ENCODE measurements around the gene PFN2. TPM values are rescaled to one million over a fixed set of nuclear protein-coding genes. Genes with fewer than 3 reads are reported as not detected.
"Not testable (repeated sequence)": the region's sequence is repeated elsewhere in the genome, so short reads cannot be mapped to it uniquely, and the experiment has no call there.

The PFN2 gene
- total RNA-seq, 2 experiments from 2014 or later, result 4.3 to 5.4 TPM

GRCh38 chr3:149958171-149958796 is 12.4 kb downstream of the PFN2 start:
- POLR2A ChIA-PET, result no interaction called here
- ATAC-seq (ENCODE audit: low read depth) (no peak), DNase-seq (no peak)
- Mint-ChIP-seq H3K27ac (no peak overlapping the region), H3K4me3 (no peak overlapping the region), H3K9me3 (no peaks in the 10 kb centered on the region), H3K4me1 (peaks cover 9% of the 10 kb centered on the region), H3K36me3 (peaks cover 4% of the 10 kb centered on the region), H3K27me3 (no peaks in the 10 kb centered on the region)

- Mint-ChIP-seq H3K9me3 (no peaks in the 10 kb centered on the region), H3K27me3 (no peaks in the 10 kb centered on the region), H3K4me1 (peaks cover 9% of the 10 kb centered on the region), H3K4me3 (no peak overlapping the region), H3K36me3 (peaks cover 4% of the 10 kb centered on the region), H3K27ac (no peak overlapping the region)
- POLR2A ChIA-PET, result no interaction called here
- ATAC-seq (ENCODE audit: low read depth) (no peak), DNase-seq (no peak)
Measured at GRCh38 chr3:149957361-149958125, 13.2 kb downstream of the PFN2 start.

GRCh38 chr3:149955449-149955848 is 15.2 kb downstream of the PFN2 start:
- Mint-ChIP-seq H3K36me3 (peaks cover 5% of the 10 kb centered on the region), H3K9me3 (no peaks in the 10 kb centered on the region), H3K27me3 (no peaks in the 10 kb centered on the region), H3K27ac (no peak overlapping the region), H3K4me3 (no peak overlapping the region), H3K4me1 (peaks cover 9% of the 10 kb centered on the region)
- POLR2A ChIA-PET, result no interaction called here
- DNase-seq (no peak), ATAC-seq (ENCODE audit: low read depth) (no peak)

GRCh38 chr3:149954812-149955211 is 15.9 kb downstream of the PFN2 start:
- DNase-seq (no peak), ATAC-seq (ENCODE audit: low read depth) (no peak)
- H3K27ac Mint-ChIP-seq, result no peak overlapping the region
- H3K4me3 Mint-ChIP-seq, result no peak overlapping the region
- POLR2A ChIA-PET, result no interaction called here
- no peaks in the 10 kb centered on the region for H3K27me3 Mint-ChIP-seq
- H3K4me1 Mint-ChIP-seq, result peaks cover 9% of the 10 kb centered on the region
- H3K9me3 Mint-ChIP-seq, result no peaks in the 10 kb centered on the region
- H3K36me3 Mint-ChIP-seq, result peaks cover 9% of the 10 kb centered on the region

- Mint-ChIP-seq H3K4me3 (no peak overlapping the region), H3K27ac (no peak overlapping the region), H3K27me3 (no peaks in the 10 kb centered on the region), H3K36me3 (peaks cover 42% of the 10 kb centered on the region), H3K9me3 (peaks cover 2% of the 10 kb centered on the region), H3K4me1 (peaks cover 4% of the 10 kb centered on the region)
- DNase-seq (no peak), ATAC-seq (ENCODE audit: low read depth) (no peak)
- POLR2A ChIA-PET, result no interaction called here
Measured at GRCh38 chr3:149949181-149949580, 21.5 kb downstream of the PFN2 start.

GRCh38 chr3:149947231-149947630 is 23.5 kb downstream of the PFN2 start:
- Mint-ChIP-seq H3K4me3 (no peak overlapping the region), H3K27ac (no peak overlapping the region), H3K36me3 (peaks cover 59% of the 10 kb centered on the region), H3K27me3 (no peaks in the 10 kb centered on the region), H3K9me3 (peaks cover 8% of the 10 kb centered on the region), H3K4me1 (peaks cover 4% of the 10 kb centered on the region)
- POLR2A ChIA-PET, result no interaction called here
- DNase-seq (no peak), ATAC-seq (ENCODE audit: low read depth) (no peak)

GRCh38 chr3:149943966-149944365 is 26.7 kb downstream of the PFN2 start:
- ATAC-seq (ENCODE audit: low read depth); DNase-seq; H3K4me1 Mint-ChIP-seq; H3K9me3 Mint-ChIP-seq; H3K27me3 Mint-ChIP-seq; H3K27ac Mint-ChIP-seq; H3K4me3 Mint-ChIP-seq; POLR2A ChIA-PET: not testable (repeated sequence)
- peaks cover 65% of the 10 kb centered on the region for H3K36me3 Mint-ChIP-seq

- H3K27ac Mint-ChIP-seq, result no peak overlapping the region
- H3K4me3 Mint-ChIP-seq, result no peak overlapping the region
- no peak for ATAC-seq (ENCODE audit: low read depth)
- no peak for DNase-seq
- POLR2A ChIA-PET, result no interaction called here
- peaks cover 4% of the 10 kb centered on the region for H3K4me1 Mint-ChIP-seq
- H3K36me3 Mint-ChIP-seq, result peaks cover 60% of the 10 kb centered on the region
- no peaks in the 10 kb centered on the region for H3K27me3 Mint-ChIP-seq
- peaks cover 8% of the 10 kb centered on the region for H3K9me3 Mint-ChIP-seq
Measured at GRCh38 chr3:149942409-149942808, 28.3 kb downstream of the PFN2 start.

- Mint-ChIP-seq H3K27me3 (no peaks in the 10 kb centered on the region), H3K36me3 (peaks cover 57% of the 10 kb centered on the region), H3K27ac (no peak overlapping the region), H3K9me3 (peaks cover 8% of the 10 kb centered on the region), H3K4me1 (peaks cover 4% of the 10 kb centered on the region), H3K4me3 (no peak overlapping the region)
- no peak for ATAC-seq (ENCODE audit: low read depth)
- POLR2A ChIA-PET, result no interaction called here
- DNase-seq, result no peak
Measured at GRCh38 chr3:149941946-149942345, 28.7 kb downstream of the PFN2 start.

GRCh38 chr3:149941186-149941585 is 29.5 kb downstream of the PFN2 start:
- no peak overlapping the region for H3K4me3 Mint-ChIP-seq
- H3K36me3 Mint-ChIP-seq, result peaks cover 51% of the 10 kb centered on the region
- ATAC-seq (ENCODE audit: low read depth) (no peak), DNase-seq (no peak)
- H3K4me1 Mint-ChIP-seq, result peaks cover 4% of the 10 kb centered on the region
- peaks cover 8% of the 10 kb centered on the region for H3K9me3 Mint-ChIP-seq
- no peaks in the 10 kb centered on the region for H3K27me3 Mint-ChIP-seq
- no peak overlapping the region for H3K27ac Mint-ChIP-seq
- POLR2A ChIA-PET, result no interaction called here

GRCh38 chr3:149938392-149939055 is 32.2 kb downstream of the PFN2 start:
- POLR2A ChIA-PET; H3K9me3 Mint-ChIP-seq; H3K27ac Mint-ChIP-seq; H3K4me3 Mint-ChIP-seq; DNase-seq; H3K27me3 Mint-ChIP-seq; H3K4me1 Mint-ChIP-seq; ATAC-seq (ENCODE audit: low read depth): not testable (repeated sequence)
- peaks cover 36% of the 10 kb centered on the region for H3K36me3 Mint-ChIP-seq

- H3K27ac Mint-ChIP-seq, result no peak overlapping the region
- ATAC-seq (ENCODE audit: low read depth), result peak; percentile 22
- peaks cover 7% of the 10 kb centered on the region for H3K4me1 Mint-ChIP-seq
- H3K36me3 Mint-ChIP-seq, result peaks cover 27% of the 10 kb centered on the region
- POLR2A ChIA-PET, result no interaction called here
- DNase-seq, result no peak
- H3K9me3 Mint-ChIP-seq, result peaks cover under 1% of the 10 kb centered on the region
- no peak overlapping the region for H3K4me3 Mint-ChIP-seq
- no peaks in the 10 kb centered on the region for H3K27me3 Mint-ChIP-seq
Measured at GRCh38 chr3:149936812-149937230, 33.9 kb downstream of the PFN2 start.

- no peaks in the 10 kb centered on the region for H3K27me3 Mint-ChIP-seq
- H3K36me3 Mint-ChIP-seq, result peaks cover 28% of the 10 kb centered on the region
- POLR2A ChIA-PET, result no interaction called here
- ATAC-seq (ENCODE audit: low read depth) (no peak), DNase-seq (no peak)
- H3K9me3 Mint-ChIP-seq, result peaks cover 3% of the 10 kb centered on the region
- H3K4me3 Mint-ChIP-seq, result no peak overlapping the region
- peaks cover 6% of the 10 kb centered on the region for H3K4me1 Mint-ChIP-seq
- no peak overlapping the region for H3K27ac Mint-ChIP-seq
Measured at GRCh38 chr3:149934524-149934923, 36.2 kb downstream of the PFN2 start.

- H3K27ac Mint-ChIP-seq, result no peak overlapping the region
- peaks cover 24% of the 10 kb centered on the region for H3K36me3 Mint-ChIP-seq
- H3K4me3 Mint-ChIP-seq, result no peak overlapping the region
- no peaks in the 10 kb centered on the region for H3K27me3 Mint-ChIP-seq
- peaks cover 4% of the 10 kb centered on the region for H3K4me1 Mint-ChIP-seq
- peaks cover 3% of the 10 kb centered on the region for H3K9me3 Mint-ChIP-seq
- POLR2A ChIA-PET, result no interaction called here
- no peak for DNase-seq
- no peak for ATAC-seq (ENCODE audit: low read depth)
Measured at GRCh38 chr3:149933858-149934257, 36.8 kb downstream of the PFN2 start.

All from activated naive CD8-positive, alpha-beta T cell treated with anti-CD3 and anti-CD28 coated beads, Interleukin-2, amount 10 ng/mL, durations not matched to agents 7 days and 5 days (primary cell).